OCI-LY7 (cell line): ENCODE data around the gene DICER1.

Source experiments
- EZH2phosphoT487 ChIP-seq: fragments of 200-600 bp; sonication (generic); IDR thresholded peaks from 2 replicates; pipeline ENCODE4 v1.6.1; 2018; ENCODE audit warnings: low read depth, borderline replicate concordance, mild to moderate bottlenecking, mixed run types, antibody characterized with exemption, low read length, moderate library complexity, mixed read lengths
- TF ChIP-seq, protein P1 (sequence below): fragments of 200-600 bp; sonication (generic); conservative IDR thresholded peaks from 2 replicates; pipeline ENCODE4 v1.5.1; 2014; ENCODE audit warnings: mild to moderate bottlenecking, antibody characterized with exemption, low read length, moderate library complexity, mixed read lengths

GRCh38 chr14:95039259-95039992 lies 117.9 kb downstream of the DICER1 start:
- TF ChIP-seq, protein P1, sequence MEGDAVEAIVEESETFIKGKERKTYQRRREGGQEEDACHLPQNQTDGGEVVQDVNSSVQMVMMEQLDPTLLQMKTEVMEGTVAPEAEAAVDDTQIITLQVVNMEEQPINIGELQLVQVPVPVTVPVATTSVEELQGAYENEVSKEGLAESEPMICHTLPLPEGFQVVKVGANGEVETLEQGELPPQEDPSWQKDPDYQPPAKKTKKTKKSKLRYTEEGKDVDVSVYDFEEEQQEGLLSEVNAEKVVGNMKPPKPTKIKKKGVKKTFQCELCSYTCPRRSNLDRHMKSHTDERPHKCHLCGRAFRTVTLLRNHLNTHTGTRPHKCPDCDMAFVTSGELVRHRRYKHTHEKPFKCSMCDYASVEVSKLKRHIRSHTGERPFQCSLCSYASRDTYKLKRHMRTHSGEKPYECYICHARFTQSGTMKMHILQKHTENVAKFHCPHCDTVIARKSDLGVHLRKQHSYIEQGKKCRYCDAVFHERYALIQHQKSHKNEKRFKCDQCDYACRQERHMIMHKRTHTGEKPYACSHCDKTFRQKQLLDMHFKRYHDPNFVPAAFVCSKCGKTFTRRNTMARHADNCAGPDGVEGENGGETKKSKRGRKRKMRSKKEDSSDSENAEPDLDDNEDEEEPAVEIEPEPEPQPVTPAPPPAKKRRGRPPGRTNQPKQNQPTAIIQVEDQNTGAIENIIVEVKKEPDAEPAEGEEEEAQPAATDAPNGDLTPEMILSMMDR: no peak
- TF ChIP-seq EZH2phosphoT487: no peak
